OCI-LY1 (cell line): ENCODE results near the gene RPS8.
A peak's percentile ranks its signal among the peaks of the same experiment; 100 is the strongest.

Source experiments
- H2AFZ ChIP-seq: fragments of 200-600 bp; sonication (generic), shearing (Covaris generic); 2 replicates; pipeline ENCODE4 v1.6.0; 2014; ENCODE audit warnings: antibody characterized with exemption, mild to moderate bottlenecking, low read length
- H3F3A ChIP-seq: fragments of 200-600 bp; sonication (generic), shearing (Covaris generic); 2 replicates; pipeline ENCODE4 v1.6.0; 2014; ENCODE audit warnings: mild to moderate bottlenecking, antibody characterized with exemption, low read length, moderate library complexity; ENCODE audit not compliant: insufficient read depth
- H3K27ac ChIP-seq: fragments of 200-600 bp; sonication (generic); 2 replicates; pipeline ENCODE4 v1.5.1; 2014; ENCODE audit warnings: low read length, mixed run types, mild to moderate bottlenecking, low read depth; ENCODE audit not compliant: poor library complexity, severe bottlenecking
- H3K27me3 ChIP-seq: fragments of 200-600 bp; sonication (generic); 2 replicates; pipeline ENCODE4 v1.6.0; 2014; ENCODE audit warnings: antibody characterized with exemption, mild to moderate bottlenecking, low read length, moderate library complexity; ENCODE audit not compliant: insufficient read depth
- H3K36me3 ChIP-seq: fragments of 200-600 bp; sonication (generic); 2 replicates; pipeline ENCODE4 v1.6.1; 2014; ENCODE audit warnings: mild to moderate bottlenecking, antibody characterized with exemption, low read length, moderate library complexity, mixed read lengths; ENCODE audit not compliant: insufficient read depth
- H3K4me1 ChIP-seq: fragments of 200-600 bp; sonication (generic); 2 replicates; pipeline ENCODE4 v1.5.1; 2014; ENCODE audit warnings: mild to moderate bottlenecking, low read length, moderate library complexity; ENCODE audit not compliant: insufficient read depth, severe bottlenecking
- H3K4me2 ChIP-seq: fragments of 200-600 bp; sonication (generic), shearing (Covaris generic); 2 replicates; pipeline ENCODE4 v1.6.1; 2014; ENCODE audit warnings: low read length
- H3K4me3 ChIP-seq: fragments of 200-600 bp; sonication (generic); 2 replicates; pipeline ENCODE4 v1.5.1; 2014; ENCODE audit warnings: low read length, low read depth, mild to moderate bottlenecking, mixed read lengths; ENCODE audit not compliant: poor library complexity, severe bottlenecking
- H3K79me2 ChIP-seq: fragments of 200-600 bp; shearing (Covaris generic); 2 replicates; pipeline ENCODE4 v1.6.1; 2016; ENCODE audit warnings: mixed run types, low read length, mixed read lengths; ENCODE audit not compliant: insufficient read depth
- H3K9ac ChIP-seq: fragments of 200-600 bp; sonication (generic), shearing (Covaris generic); 2 replicates; pipeline ENCODE4 v1.6.1; 2014; ENCODE audit warnings: mild to moderate bottlenecking, low read length, mixed read lengths
- H3K9me2 ChIP-seq: fragments of 200-600 bp; sonication (generic), shearing (Covaris generic); 2 replicates; pipeline ENCODE4 v1.6.1; 2014; ENCODE audit warnings: low read depth, mild to moderate bottlenecking, low read length, mixed read lengths
- H3K9me3 ChIP-seq: fragments of 200-600 bp; shearing (Covaris generic); 2 replicates; pipeline ENCODE4 v1.6.1; 2014; ENCODE audit warnings: low read length, mixed read lengths
- H4K20me1 ChIP-seq: fragments of 200-600 bp; sonication (generic), shearing (Covaris generic); 2 replicates; pipeline ENCODE4 v1.6.0; 2016; ENCODE audit warnings: mild to moderate bottlenecking, low read length; ENCODE audit not compliant: insufficient read depth
- EZH2 ChIP-seq: fragments of 200-600 bp; sonication (generic), shearing (Covaris generic); IDR thresholded peaks from 2 replicates; pipeline ENCODE4 v1.8.0; 2017; ENCODE audit warnings: borderline replicate concordance, mixed run types, mild to moderate bottlenecking, antibody characterized with exemption, low read length, moderate library complexity, mixed read lengths
- TF ChIP-seq, protein P1 (sequence below): fragments of 200-600 bp; sonication (generic), shearing (Covaris generic); IDR thresholded peaks from 2 replicates; pipeline ENCODE4 v1.5.1; 2017; ENCODE audit warnings: mild to moderate bottlenecking, antibody characterized with exemption, low read length, moderate library complexity, mixed read lengths

RPS8 gene

DNA sequence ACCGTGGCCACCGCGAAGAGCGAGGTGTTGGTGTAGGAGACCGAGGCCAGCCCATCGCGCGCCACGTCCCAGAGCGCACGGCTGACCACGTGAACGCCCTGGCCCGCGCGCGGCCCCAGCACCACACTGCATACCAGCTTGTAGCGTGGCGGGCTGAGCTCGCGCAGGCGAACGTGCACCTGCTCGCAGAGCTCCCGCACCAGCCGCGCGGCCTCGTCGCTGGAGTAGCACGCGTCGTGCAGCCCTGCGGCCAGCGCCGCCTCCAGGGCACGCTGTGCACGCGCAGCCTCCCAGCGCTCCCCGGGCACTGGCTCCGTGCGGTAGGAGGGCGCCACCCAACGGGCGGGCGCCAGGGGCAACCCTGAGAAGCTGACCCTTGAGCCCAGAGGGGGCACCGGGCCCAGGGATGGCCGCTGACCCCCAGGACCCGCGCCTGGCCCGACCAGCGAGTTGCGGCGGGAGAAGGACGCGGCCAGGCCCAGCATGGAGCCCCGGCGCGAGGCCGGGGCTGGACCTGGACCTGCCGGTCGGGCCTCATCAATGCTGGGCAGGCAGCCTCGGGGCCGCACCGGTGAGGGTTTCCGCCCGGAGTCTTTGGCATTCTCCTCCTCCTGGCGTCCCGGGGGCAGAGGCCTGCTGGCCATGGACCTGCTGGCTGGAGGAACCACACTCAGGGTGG, 30.8 kb downstream of the RPS8 start:
- no peak overlapping the region for H3K4me3 ChIP-seq
- peaks cover 52% of the 10 kb centered on the region for H3K4me1 ChIP-seq
- no peak overlapping the region for H3K27ac ChIP-seq
- H2AFZ ChIP-seq: no peak overlapping the region
- H3K79me2 ChIP-seq: no peaks in the 10 kb centered on the region
- H3F3A ChIP-seq: no peaks in the 10 kb centered on the region
- H3K4me2 ChIP-seq: no peak overlapping the region
- TF ChIP-seq, protein P1, sequence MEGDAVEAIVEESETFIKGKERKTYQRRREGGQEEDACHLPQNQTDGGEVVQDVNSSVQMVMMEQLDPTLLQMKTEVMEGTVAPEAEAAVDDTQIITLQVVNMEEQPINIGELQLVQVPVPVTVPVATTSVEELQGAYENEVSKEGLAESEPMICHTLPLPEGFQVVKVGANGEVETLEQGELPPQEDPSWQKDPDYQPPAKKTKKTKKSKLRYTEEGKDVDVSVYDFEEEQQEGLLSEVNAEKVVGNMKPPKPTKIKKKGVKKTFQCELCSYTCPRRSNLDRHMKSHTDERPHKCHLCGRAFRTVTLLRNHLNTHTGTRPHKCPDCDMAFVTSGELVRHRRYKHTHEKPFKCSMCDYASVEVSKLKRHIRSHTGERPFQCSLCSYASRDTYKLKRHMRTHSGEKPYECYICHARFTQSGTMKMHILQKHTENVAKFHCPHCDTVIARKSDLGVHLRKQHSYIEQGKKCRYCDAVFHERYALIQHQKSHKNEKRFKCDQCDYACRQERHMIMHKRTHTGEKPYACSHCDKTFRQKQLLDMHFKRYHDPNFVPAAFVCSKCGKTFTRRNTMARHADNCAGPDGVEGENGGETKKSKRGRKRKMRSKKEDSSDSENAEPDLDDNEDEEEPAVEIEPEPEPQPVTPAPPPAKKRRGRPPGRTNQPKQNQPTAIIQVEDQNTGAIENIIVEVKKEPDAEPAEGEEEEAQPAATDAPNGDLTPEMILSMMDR: no peak
- no peak for TF ChIP-seq EZH2
- H3K9me2 ChIP-seq: no peaks in the 10 kb centered on the region
- peaks cover 16% of the 10 kb centered on the region; the same call in 1 of the 2 replicates for H3K36me3 ChIP-seq
- H3K9me3 ChIP-seq: no peaks in the 10 kb centered on the region
- H3K27me3 ChIP-seq: no peaks in the 10 kb centered on the region
- H4K20me1 ChIP-seq: no peaks in the 10 kb centered on the region
- no peak overlapping the region for H3K9ac ChIP-seq

DNA sequence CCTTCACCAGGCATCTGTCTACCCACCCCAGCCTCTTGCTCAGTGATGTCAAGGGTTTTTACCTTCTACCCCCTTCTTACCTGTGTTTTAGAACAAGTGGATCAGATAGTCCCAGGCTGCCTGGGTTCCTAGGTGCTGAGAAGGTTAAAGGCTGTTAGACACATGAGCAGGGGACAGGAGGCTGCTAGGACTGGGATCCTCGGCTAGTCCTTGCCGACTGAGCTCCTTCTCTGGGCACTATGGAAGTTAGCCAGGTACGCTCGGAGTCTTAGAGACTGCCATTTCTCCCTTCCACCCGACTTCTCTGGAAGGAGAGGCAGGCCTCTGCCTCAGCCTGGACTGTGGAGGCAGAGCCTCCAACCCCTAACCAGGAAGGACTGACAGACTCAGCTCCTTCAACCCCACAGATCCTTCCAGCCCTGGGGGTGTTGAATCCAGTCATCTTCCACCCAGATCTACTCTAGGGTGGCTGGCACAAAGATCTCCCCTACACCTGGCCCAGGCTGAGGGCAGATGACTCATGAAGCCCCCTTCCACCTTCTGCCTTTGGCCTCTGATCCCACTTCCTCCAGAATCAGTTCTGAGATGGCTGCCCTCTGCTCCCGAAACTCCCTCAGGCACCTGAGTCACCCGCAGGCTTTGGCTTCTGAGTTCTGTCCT, 31.5 kb downstream of the RPS8 start, which contains the start of gene DYNLT4:
TSS of gene DYNLT4 (minus strand) at position 648 of the 660 bp plus-strand sequence. CDS start 683 bp downstream, outside the sequence.
- peak within 1 kb of the TSS; percentile 32; the same call in 1 of the 2 replicates for H3K9ac ChIP-seq

DNA sequence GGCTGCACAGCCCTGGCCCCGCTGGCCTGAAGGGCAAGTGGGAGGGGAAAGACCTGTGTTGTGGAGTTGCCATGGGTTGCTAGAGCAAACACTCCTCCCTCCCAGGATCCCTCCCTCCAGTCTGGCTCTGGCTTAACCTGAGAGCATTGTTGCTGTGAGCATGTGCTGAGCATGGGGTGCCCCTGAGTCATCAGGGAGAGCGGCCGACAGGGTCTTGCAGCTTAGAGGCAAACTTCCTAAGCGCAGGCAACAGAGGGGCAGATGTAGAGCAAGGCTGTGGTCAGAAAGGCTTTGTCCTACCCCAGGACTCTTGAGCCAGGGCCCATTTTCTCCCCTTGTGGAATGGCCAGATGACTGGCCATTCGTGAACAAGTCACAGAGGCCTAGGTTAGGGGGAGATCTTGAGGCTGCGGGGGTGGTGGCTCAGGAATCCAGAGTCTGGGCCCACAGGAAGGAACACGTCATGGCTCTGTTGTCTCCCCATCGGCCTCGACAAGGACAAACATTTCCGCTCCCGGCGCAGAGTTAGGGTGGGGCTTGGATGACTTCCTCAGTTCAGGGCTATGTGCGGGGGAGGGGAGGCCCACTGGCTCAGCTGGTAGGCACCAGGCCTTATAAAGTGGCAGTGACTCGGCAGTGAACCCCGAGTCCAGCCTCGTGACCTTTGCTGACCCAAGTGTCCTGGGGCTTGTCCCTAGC, 32.2 kb downstream of the RPS8 start:
- TF ChIP-seq, protein P1: no peak
- TF ChIP-seq EZH2: no peak
- H3K9ac ChIP-seq: peak overlapping the region; percentile 32; the same call in 1 of the 2 replicates
- H3F3A ChIP-seq: no peaks in the 10 kb centered on the region
- peaks cover 16% of the 10 kb centered on the region; the same call in 1 of the 2 replicates for H3K36me3 ChIP-seq
- H4K20me1 ChIP-seq: no peaks in the 10 kb centered on the region
- H3K27me3 ChIP-seq: no peaks in the 10 kb centered on the region
- H3K79me2 ChIP-seq: no peaks in the 10 kb centered on the region
- H2AFZ ChIP-seq: no peak overlapping the region
- H3K4me2 ChIP-seq: peak overlapping the region; percentile 25; the same call in 1 of the 2 replicates
- H3K27ac ChIP-seq: peak overlapping the region; percentile 90
- peaks cover 39% of the 10 kb centered on the region for H3K4me1 ChIP-seq
- H3K9me2 ChIP-seq: no peaks in the 10 kb centered on the region
- no peaks in the 10 kb centered on the region for H3K9me3 ChIP-seq
- H3K4me3 ChIP-seq: no peak overlapping the region

More for the DNA sequence above, 31.5 kb downstream of the RPS8 start, which contains the start of gene DYNLT4:
- no peaks in the 10 kb centered on the region for H3K9me3 ChIP-seq
- H3K36me3 ChIP-seq: peaks cover 16% of the 10 kb centered on the region; the same call in 1 of the 2 replicates
- H3K79me2 ChIP-seq: no peaks in the 10 kb centered on the region
- peak within 1 kb of the TSS; percentile 25; the same call in 1 of the 2 replicates for H3K4me2 ChIP-seq
- H3K27ac ChIP-seq: peak within 1 kb of the TSS; percentile 90
- no peak within 1 kb of the TSS for H3K4me3 ChIP-seq
- TF ChIP-seq, protein P1: no peak
- TF ChIP-seq EZH2: no peak
- no peaks in the 10 kb centered on the region for H3K9me2 ChIP-seq
- no peaks in the 10 kb centered on the region for H3F3A ChIP-seq
- H4K20me1 ChIP-seq: no peaks in the 10 kb centered on the region
- peaks cover 46% of the 10 kb centered on the region for H3K4me1 ChIP-seq
- H3K27me3 ChIP-seq: no peaks in the 10 kb centered on the region
- no peak within 1 kb of the TSS for H2AFZ ChIP-seq
